Measurements from ENCODE around the gene FNDC10. TPM values are rescaled to one million over a fixed set of nuclear protein-coding genes. Genes with fewer than 3 reads are reported as not detected.

Gene FNDC10
- total RNA-seq, 2 experiments from 2014 or later, result 2.8 to 3.6 TPM

- Mint-ChIP-seq H3K4me3 (no peak overlapping the region), H3K4me1 (ENCODE audit: low read depth) (peaks cover 5% of the 10 kb centered on the region), H3K36me3 (ENCODE audit: low read depth) (no peaks in the 10 kb centered on the region), H3K27ac (no peak overlapping the region), H3K9me3 (no peaks in the 10 kb centered on the region), H3K27me3 (no peaks in the 10 kb centered on the region)
- ATAC-seq (no peak), DNase-seq (no peak)
- no peak for TF ChIP-seq CTCF (IDR thresholded peaks at IDR 0.05)
- intact Hi-C loops (cut with micrococcal nuclease), result no loop called here
- POLR2A ChIA-PET, result interaction anchor here (1.1 to 1.2 kb wide), 3 partner anchors 9 to 239 kb away, joined by 3 read pairs; partner anchors contain the start of gene MIB2
- CTCF ChIA-PET, result no interaction called here
These were observed 24.8 kb upstream of the FNDC10 start for GRCh38 chr1:1624443-1625403.

- H3K9me3 Mint-ChIP-seq, result no peaks in the 10 kb centered on the region
- ChIA-PET CTCF (no interaction called here), POLR2A (interaction anchor here (1.1 kb wide), 1 partner anchor 238 kb away, joined by 3 read pairs; no protein-coding TSS in a partner anchor)
- H3K27ac Mint-ChIP-seq, result no peak overlapping the region
- H3K4me3 Mint-ChIP-seq, result no peak overlapping the region
- intact Hi-C loops (cut with micrococcal nuclease), result no loop called here
- DNase-seq (peak; percentile 2), ATAC-seq (no peak)
- no peaks in the 10 kb centered on the region for H3K27me3 Mint-ChIP-seq
- peaks cover 5% of the 10 kb centered on the region for H3K4me1 Mint-ChIP-seq (ENCODE audit: low read depth)
- no peaks in the 10 kb centered on the region for H3K36me3 Mint-ChIP-seq (ENCODE audit: low read depth)
- no peak for TF ChIP-seq CTCF (IDR thresholded peaks at IDR 0.05)
These were observed 23.9 kb upstream of the FNDC10 start for GRCh38 chr1:1623631-1624442.

- Mint-ChIP-seq H3K27me3 (no peaks in the 10 kb centered on the region), H3K36me3 (ENCODE audit: low read depth) (no peaks in the 10 kb centered on the region), H3K4me1 (ENCODE audit: low read depth) (peaks cover 5% of the 10 kb centered on the region), H3K4me3 (no peak overlapping the region), H3K9me3 (no peaks in the 10 kb centered on the region), H3K27ac (no peak overlapping the region)
- no peak for ATAC-seq
- POLR2A ChIA-PET, result interaction anchor here (1.1 kb wide), 1 partner anchor 237 kb away, joined by 3 read pairs; no protein-coding TSS in a partner anchor
- CTCF ChIA-PET, result no interaction called here
- intact Hi-C loops (cut with micrococcal nuclease), result no loop called here
- no peak for TF ChIP-seq CTCF (IDR thresholded peaks at IDR 0.05)
- peak; percentile 0 for DNase-seq
These were observed 23.3 kb upstream of the FNDC10 start for GRCh38 chr1:1623181-1623630.

GRCh38 chr1:1622788-1623094 lies 22.8 kb upstream of the FNDC10 start:
- CTCF ChIA-PET, result no interaction called here
- Mint-ChIP-seq H3K4me1 (ENCODE audit: low read depth) (peaks cover 5% of the 10 kb centered on the region), H3K4me3 (no peak overlapping the region), H3K9me3 (no peaks in the 10 kb centered on the region), H3K27ac (no peak overlapping the region), H3K36me3 (ENCODE audit: low read depth) (no peaks in the 10 kb centered on the region), H3K27me3 (no peaks in the 10 kb centered on the region)
- ATAC-seq (no peak), DNase-seq (no peak)
- POLR2A ChIA-PET, result no interaction called here
- no peak for TF ChIP-seq CTCF (IDR thresholded peaks at IDR 0.05)
- intact Hi-C loops (cut with micrococcal nuclease), result no loop called here
